GM21367 (cell line): ENCODE measurements around the gene C9orf40.

ENCODE experiments used
- ATAC-seq: cut with Tn5 transposase; IDR thresholded peaks from one replicate; pipeline ENCODE4 v1.9.1; 2021; ENCODE audit not compliant: unreplicated experiment

The C9orf40 gene

DNA sequence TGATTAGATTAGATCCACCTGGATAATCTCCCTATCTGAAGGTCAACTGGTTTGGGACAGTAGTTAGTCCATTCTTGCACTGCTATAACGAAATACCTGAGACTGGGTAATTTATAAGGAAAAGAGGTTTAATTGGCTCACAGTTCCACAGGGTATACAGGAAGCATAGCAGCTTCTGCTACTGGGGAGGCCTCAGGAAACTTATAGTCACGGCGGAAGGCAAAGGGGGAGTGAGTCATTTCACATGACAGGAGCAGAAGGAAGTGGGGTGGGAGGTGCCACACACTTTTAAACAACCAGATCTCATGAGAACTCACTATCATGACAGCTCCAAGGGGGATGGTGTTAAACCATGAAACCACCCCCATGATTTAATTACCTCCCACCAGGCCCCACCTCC is 9.9 kb downstream of the C9orf40 start:
- no peak for ATAC-seq

DNA sequence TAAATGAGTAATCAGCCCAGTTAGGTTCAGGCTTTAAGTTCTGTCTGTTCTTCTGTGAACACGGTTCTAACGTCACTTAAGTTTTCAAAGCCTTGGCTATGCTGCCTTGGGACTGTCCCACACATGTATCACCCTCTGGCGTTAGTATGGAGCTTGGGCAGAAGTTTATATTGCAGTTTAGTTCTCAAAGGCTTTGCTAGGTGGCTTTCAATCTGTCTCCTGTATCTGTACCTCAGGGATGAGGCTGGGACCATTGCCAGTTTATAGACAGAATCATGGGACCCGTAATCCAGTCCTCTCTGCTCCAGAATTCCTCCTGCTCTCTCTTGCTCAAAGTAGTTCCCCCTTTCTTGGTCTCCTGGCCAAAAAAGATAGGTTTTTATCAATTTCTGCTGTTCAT is 12.1 kb downstream of the C9orf40 start:
- ATAC-seq, result no peak

DNA sequence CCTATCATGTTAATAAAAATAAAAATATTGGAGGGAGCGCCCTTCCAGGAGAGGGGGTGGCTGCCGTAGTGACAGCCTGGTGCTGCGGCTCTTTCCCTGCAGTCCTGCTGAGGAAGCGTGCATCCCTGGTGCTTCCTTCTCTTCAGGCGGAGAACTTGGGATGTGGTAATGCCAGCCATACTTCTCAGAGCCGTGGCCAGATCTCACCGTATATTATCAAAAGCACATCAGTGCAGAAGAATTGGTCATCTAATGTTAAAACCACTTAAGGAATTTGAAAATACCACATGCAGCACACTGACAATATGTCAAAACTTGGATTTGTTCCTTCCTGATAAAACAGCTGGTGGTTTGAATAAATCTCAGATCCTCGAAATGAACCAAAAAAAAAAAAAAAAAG is 17.7 kb downstream of the C9orf40 start:
- no peak for ATAC-seq

DNA sequence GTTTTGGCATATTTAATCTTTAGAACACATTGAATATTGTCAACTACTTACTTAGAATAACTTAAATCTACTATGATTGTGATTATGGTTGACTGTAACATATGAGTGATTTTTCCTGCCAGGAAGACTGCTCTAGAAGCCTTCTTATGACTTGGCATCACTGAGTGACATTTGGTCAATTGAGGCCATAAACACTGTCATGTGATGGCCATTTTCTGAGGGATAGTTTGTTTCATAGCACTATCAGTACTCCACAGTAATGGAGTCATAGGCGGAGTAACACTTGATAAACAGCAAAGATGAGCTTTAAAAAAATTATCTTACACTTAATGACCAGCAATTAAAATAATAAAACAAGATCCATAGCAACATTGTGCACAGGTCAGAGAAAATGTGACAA is 31.0 kb downstream of the C9orf40 start:
- no peak for ATAC-seq

DNA sequence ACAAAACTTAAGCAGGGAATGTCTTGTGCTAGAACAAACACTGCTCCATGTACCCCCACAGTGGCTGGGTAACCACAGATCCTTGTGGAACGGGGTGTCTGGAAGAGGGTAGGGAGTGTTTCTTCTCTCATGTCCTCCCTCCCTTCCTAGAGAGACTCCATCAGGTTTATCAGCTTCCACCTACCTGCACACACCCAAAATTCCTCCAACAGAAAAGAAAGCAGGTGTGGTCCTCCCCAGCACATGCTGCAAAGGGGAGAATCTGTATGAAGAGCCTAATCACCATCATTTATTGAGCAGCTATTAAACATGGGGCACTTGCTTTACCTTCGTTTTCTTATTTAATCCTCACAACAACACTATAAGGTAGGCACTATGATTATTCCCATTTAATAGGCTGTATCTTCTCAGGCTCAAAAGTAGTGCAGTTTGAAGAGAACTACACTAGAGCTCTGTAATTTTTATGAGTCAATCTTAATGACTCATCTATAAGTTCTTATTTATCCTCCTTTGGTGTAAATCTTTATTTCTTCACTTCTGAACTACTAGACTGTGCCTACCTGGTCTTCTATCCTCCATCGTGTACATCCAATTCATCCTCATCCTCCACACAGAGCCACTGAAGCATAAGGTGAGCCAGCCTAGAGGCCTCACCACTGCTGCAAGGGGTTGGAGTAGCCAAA is 31.6 kb downstream of the C9orf40 start:
- ATAC-seq, result no peak

DNA sequence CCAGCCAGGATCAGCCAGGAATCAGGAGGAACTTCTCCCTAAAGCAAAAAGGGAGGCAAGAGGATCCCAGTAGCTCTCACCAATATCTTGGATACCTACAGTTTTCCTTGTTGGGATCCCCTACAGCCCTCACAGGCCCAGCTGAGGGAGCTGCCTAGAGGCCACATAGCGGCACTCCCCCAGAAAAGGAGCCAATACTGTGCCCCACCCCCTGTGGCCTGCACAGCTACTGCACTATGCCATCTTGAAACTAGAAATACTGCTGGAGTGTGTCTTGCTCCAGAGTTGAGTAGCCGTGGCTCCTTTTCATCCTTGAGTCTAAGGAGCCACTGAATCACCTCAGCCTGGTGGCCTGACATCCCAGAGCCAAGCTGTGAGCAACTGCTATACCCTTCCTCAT is 42.7 kb downstream of the C9orf40 start:
- no peak for ATAC-seq

DNA sequence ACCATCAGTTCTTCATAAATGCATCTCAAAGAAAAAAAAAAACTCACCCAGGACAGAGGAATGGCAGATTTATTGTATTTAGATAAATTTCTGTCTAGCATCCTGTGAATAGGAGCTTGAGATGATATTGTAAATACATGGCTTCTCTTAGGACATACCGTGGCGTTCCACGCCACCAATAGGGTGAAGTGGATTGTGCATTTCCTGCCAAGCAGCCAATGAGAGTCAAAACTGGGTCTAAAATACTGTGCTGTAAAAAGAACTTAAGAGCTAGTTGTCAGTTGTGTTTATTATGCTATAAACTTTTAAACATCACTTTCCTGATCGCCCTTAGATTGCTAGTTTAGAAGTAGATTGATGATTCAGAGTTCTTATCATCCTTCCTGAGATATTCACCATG is 44.0 kb downstream of the C9orf40 start:
- ATAC-seq, result no peak

DNA sequence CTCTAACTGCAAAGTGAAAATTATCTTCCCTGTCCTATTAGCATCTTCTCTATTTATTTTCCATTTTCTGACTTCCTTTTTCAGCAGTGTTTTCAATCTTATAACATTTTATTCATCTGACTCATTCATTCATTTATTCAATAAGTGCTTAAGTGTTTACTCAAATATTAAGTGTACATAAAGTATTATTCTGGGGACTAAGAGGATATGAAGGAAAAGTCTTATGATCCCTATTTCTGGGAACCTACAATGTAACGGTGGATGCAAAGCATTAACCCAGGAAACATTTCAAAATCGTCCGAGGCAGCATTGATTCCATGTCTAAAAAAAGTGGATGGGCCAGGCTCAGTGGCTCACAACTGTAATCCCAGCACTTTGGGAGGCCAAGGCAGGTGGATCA is 45.6 kb downstream of the C9orf40 start:
- no peak for ATAC-seq

DNA sequence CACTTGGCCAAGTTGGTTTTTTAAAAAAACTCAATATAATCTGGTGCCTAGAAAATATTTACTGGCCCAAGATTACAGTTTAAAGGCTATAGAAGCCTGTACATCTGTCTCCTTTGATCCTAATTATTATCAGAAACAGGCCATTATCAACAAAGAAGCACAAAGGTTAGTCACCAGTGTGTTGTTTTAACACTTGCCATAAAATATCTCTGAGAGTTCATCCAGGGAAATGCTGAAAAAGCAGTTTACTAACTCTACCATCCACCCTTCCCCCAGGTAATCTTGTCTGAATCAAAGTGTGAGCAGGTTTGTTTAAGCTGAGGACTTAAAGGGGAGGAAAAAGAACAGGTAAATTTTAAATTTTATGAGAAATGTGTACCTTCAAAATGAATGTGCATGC is 51.7 kb downstream of the C9orf40 start:
- no peak for ATAC-seq
